Psoas muscle (tissue), 8 donors: Measurements from ENCODE around the gene QSOX1. TPM values are rescaled to one million over a fixed set of nuclear protein-coding genes. Genes with fewer than 3 reads are reported as not detected.

Source experiments
- ATAC-seq, 4 donors: fragments of 200-7000 bp; cut with Tn5 transposase; one replicate each; pipeline ENCODE4 v1.9.1; 2020; ENCODE audit warnings: moderate library complexity in 3 of 4, mild to moderate bottlenecking in 2 of 4
- DNase-seq, 2 donors: peaks; one replicate each; pipeline ENCODE4 v3.0.0-alpha.2; 2020
- H3K27ac ChIP-seq: fragments of 200-600 bp; one replicate; pipeline ENCODE4 v1.8.0; 2022
- H3K27me3 ChIP-seq, 3 donors: fragments of 200-600 bp in 1 of 3; one replicate each; pipeline versions ENCODE4 v1.6.1 to v1.8.0; 2013 to 2022; ENCODE audit warnings: low read length in 2 of 3, mild to moderate bottlenecking in 2 of 3, moderate library complexity in 1 of 3; ENCODE audit not compliant: insufficient read depth in 3 of 3
- H3K36me3 ChIP-seq, 2 donors: fragments of 200-600 bp in 1 of 2; one replicate each; pipeline versions ENCODE4 v1.6.1 to v1.8.0; 2013 to 2022; ENCODE audit warnings: low read depth in 1 of 2, mild to moderate bottlenecking in 1 of 2, moderate library complexity in 1 of 2; ENCODE audit not compliant: insufficient read depth in 1 of 2
- H3K4me1 ChIP-seq: fragments of 200-600 bp; one replicate; pipeline ENCODE4 v1.8.0; 2022
- H3K4me3 ChIP-seq: fragments of 200-600 bp; one replicate; pipeline ENCODE4 v1.8.0; 2022; ENCODE audit warnings: mild to moderate bottlenecking
- H3K9me3 ChIP-seq: fragments of 200-600 bp; one replicate; pipeline ENCODE4 v1.8.0; 2022
- CTCF ChIP-seq: fragments of 200-600 bp; IDR thresholded peaks from one replicate; pipeline ENCODE4 v1.8.0; 2022; ENCODE audit warnings: antibody characterized with exemption
- WGBS, 3 donors: extraction: QIAGEN DNeasy Blood & Tissue Kit; methylation state at CpG; one replicate each; pipeline versions ENCODE4 v1.1.6 to v1.1.7; 2013; 5-methylcytosine and 5-hydroxymethylcytosine counted together
- intact Hi-C, 2 donors: fragments of 100-400 bp; cut with DNase I; formaldehyde crosslinking; loops; one replicate each; pipeline versions ENCODE4 v1.11.0 to v1.14.2; 2022
- polyA plus RNA-seq, 3 donors: library from polyadenylated mRNA; stranded (reverse); fragments of 200-250 nt; gene quantifications; one replicate each; pipeline ENCODE4 v1.2.3, GENCODE V29; 2013
- total RNA-seq, 4 donors: library from RNA; stranded (reverse); fragmentation: NEBNext Ultra II Directional in 2 of 4; extraction: Animal tissue kit (Norgen Biotek cat#: 25700) in 2 of 4; gene quantifications; one replicate each; pipeline versions ENCODE4 v1.2.1 to v1.2.4, GENCODE V29; 2021 to 2023
- donor health status: healthy with polysubstance abuse.
- donor health status: DM: no; HTN: no; CAD: no; lungs with moderate emphysema.
- donor health status: Bipolar disorder and iron deficiency.
- donor health status: healthy.
- donor health status: DM: yes; HTN: yes; CAD: no.
- donor health status: DM: no; HTN: no; CAD: no.
- donor health status: DM: no; HTN: no; CAD: no.
- donor health status: DM: yes; HTN: yes; CAD: no.

QSOX1 gene
- total and polyA plus RNA-seq, 7 donors: 21.5 to 159 (median 41.3) TPM

DNA sequence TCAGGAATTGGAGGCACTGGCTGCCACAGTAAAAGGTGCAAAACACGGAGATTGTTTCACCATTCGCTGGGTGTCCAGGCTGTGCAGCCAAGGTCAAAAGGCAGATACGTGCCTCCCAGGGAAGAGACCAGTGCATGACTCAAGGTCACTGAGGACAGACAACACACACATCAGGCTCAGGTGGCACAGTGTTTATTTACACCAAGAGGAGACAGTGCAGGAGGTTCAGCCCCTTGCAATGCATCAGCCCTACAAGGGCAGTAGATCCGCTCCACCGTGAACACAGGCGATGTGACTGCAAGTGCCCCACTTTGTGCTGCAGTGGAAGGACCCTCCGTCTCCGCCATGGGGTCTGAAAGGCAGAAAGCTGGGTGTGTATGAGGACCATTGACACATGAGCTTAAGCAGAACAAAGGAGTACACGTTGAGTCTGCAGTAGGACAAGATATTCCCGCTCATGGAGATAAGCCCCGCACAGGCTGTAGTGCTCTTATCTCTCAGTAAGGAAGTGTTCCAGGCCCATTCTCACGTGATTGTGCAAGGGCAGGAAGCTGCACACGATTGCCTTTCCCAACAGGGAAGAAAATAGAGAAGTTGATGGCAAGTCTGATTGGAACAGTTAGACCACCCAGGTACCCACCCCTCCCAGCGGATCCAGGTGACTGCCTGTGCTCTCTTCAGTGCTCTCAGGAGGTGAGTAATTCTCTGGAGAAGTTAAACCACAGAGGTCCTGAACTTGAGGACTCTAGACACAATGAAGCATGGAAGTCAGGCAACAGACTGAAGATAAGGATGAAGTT lies 37.5 kb upstream of the QSOX1 start:
- intact Hi-C loops: no loop called here
- Histone ChIP-seq H3K36me3 (peaks cover 7 to 33% of the 10 kb centered on the region in 2 donors), H3K9me3 (no peaks in the 10 kb centered on the region), H3K27ac (no peak overlapping the region), H3K4me3 (no peak overlapping the region), H3K4me1 (no peaks in the 10 kb centered on the region), H3K27me3 (no peaks in the 10 kb centered on the region)
- no peak for TF ChIP-seq CTCF
- ATAC-seq (peak in 2 of 4 donors; percentile 31 to 56), DNase-seq (no peak)
- 81 to 89% (median 85%) methylated on average over 14 of the region's 14 CpGs for WGBS, 3 donors

- no peak for TF ChIP-seq CTCF
These were observed 36.9 kb upstream of the QSOX1 start for GRCh38 chr1:180117764-180118116.

GRCh38 chr1:180119837-180120236 lies 34.8 kb upstream of the QSOX1 start:
- Histone ChIP-seq H3K9me3 (no peaks in the 10 kb centered on the region), H3K27ac (no peak overlapping the region), H3K27me3 (no peaks in the 10 kb centered on the region), H3K4me1 (no peaks in the 10 kb centered on the region), H3K36me3 (peaks cover 0 to 8% of the 10 kb centered on the region in 2 donors), H3K4me3 (no peak overlapping the region)
- ATAC-seq: no peak
- intact Hi-C loops: loop anchor here in 1 of 2 donors (5.0 kb wide), 1 partner anchor 57 kb away; no protein-coding TSS in a partner anchor
- WGBS, 3 donors: 88 to 91% (median 91%) methylated on average over 2 of the region's 2 CpGs
- DNase-seq: no peak
- no peak for TF ChIP-seq CTCF

More at GRCh38 chr1:180117764-180118116, 36.9 kb upstream of the QSOX1 start:
- H3K36me3 ChIP-seq: peaks cover 1 to 28% of the 10 kb centered on the region in 2 donors
- 82 to 94% (median 86%) methylated on average over 2 of the region's 2 CpGs for WGBS, 3 donors
- DNase-seq (peak in 1 of 2 donors; percentile 23), ATAC-seq (peak in 2 of 4 donors; percentile 15 to 67)
- H3K4me3 ChIP-seq: no peak overlapping the region
- H3K9me3 ChIP-seq: no peaks in the 10 kb centered on the region
- H3K27me3 ChIP-seq: no peaks in the 10 kb centered on the region
- H3K4me1 ChIP-seq: no peaks in the 10 kb centered on the region
- intact Hi-C loops: no loop called here
- H3K27ac ChIP-seq: no peak overlapping the region

- no peak for DNase-seq
- ATAC-seq: no peak
These were observed 31.2 kb upstream of the QSOX1 start for GRCh38 chr1:180123463-180123936.

More at GRCh38 chr1:180123463-180123936, 31.2 kb upstream of the QSOX1 start:
- 81 to 91% (median 87%) methylated on average over 4 of the region's 4 CpGs for WGBS, 3 donors
- Histone ChIP-seq H3K36me3 (no peaks in the 10 kb centered on the region), H3K27ac (no peak overlapping the region), H3K4me3 (no peak overlapping the region), H3K9me3 (no peaks in the 10 kb centered on the region), H3K27me3 (no peaks in the 10 kb centered on the region), H3K4me1 (no peaks in the 10 kb centered on the region)
- intact Hi-C loops: loop anchor here in 1 of 2 donors (5.0 kb wide), 1 partner anchor 54 kb away; no protein-coding TSS in a partner anchor
- TF ChIP-seq CTCF: no peak
